Measurements from ENCODE around the gene SULT2B1.

SULT2B1 gene

DNA sequence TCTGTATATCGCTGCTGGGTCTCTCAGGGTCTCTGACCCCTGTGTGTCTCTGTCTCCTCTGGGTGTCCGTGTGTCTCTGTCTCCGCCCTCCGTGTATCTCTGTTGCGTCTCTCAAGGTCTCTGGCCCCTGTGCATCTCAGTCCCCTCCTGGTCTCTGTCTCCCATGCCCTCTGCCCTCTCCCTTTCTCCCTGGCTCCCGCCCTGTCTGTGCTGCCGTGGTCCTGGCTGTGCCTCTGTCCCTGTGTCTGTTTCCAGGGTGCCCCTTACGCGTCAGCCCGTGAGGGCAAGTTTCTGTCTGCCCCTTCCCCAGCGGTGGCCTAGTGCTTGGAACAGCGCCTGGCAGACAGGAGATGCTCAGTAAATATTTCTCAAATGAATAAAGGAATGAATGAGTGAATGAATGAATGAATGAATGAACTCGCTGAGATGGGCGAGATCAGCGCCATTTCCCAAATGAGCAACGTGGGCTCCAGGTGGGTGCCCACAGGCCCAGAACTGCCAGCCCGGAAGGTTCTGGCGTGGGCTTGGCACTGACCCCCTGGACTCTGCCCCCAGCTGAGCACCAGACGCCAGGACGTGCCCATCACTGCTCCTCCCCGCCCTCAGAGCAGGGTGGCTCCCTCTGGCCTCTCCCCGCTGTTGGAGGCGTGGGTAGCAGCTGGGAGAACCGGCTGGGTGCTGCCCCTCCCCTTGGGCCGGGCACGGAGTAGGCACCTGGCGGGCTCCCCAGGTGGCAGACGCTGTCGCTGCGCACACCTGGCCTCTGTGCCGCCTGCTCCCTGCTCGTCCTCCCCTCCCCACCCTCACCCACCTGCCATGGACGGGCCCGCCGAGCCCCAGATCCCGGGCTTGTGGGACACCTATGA, at the start of gene SULT2B1:
SULT2B1 (plus strand) TSS at position 736 of the 866 bp plus-strand sequence; CDS start at position 817, 81 bp downstream.
- no peak within 1 kb of the TSS for H3K9ac ChIP-seq (ENCODE audit: low read length)
- peaks cover 4% of the 10 kb centered on the region for H3K4me1 ChIP-seq (ENCODE audit: control insufficient read depth, low read depth, low read length)
- H3K9me3 ChIP-seq (ENCODE audit: control insufficient read depth, low read depth, low read length) = no peaks in the 10 kb centered on the region
- H3K27ac ChIP-seq (ENCODE audit: low read length) = no peak within 1 kb of the TSS
- H3K27me3 ChIP-seq (ENCODE audit: control insufficient read depth, insufficient read depth, low read length) = no peaks in the 10 kb centered on the region
- H3K4me3 ChIP-seq (ENCODE audit: low read length) = no peak within 1 kb of the TSS
- no peaks in the 10 kb centered on the region for H3K36me3 ChIP-seq (ENCODE audit: control insufficient read depth, low read depth, low read length)

DNA sequence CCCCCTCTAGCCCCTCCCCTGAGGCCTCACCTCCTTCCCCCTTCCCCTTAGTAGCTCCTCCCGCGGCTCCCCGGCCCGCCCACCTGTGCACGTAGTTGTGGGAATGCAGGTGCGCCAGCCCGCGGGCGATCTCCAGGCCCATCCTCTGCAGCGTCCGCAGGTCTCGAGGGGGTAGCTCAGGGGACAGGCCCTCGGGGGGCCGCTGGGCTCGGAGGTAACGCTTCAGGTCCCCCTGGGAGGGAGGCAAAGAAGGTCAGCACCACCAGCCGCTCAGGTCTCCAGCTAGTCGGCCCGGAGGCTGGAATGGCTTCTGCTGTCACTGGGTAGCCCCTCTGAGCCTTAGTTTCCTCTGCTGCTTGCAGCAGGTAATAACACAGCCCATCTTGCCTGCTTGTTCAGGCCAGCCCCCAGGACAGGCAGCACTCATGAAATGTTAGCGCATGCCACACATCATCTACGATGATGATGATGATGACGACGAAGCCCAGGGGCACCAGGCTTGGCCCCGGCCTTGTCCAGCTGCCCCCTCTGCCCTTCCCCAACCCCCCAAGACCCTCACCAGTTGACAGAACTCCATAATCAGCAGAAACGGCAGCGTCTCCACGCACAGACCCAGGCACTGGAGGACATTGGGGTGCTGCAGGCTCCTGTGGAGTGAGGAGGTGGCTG, 49.5 kb upstream of the SULT2B1 start:
- Histone ChIP-seq H3K4me1 (ENCODE audit: control insufficient read depth, low read depth, low read length) (no peaks in the 10 kb centered on the region), H3K9me3 (ENCODE audit: control insufficient read depth, low read depth, low read length) (no peaks in the 10 kb centered on the region), H3K4me3 (ENCODE audit: low read length) (peak overlapping the region; percentile 58), H3K36me3 (ENCODE audit: control insufficient read depth, low read depth, low read length) (no peaks in the 10 kb centered on the region), H3K27me3 (ENCODE audit: control insufficient read depth, insufficient read depth, low read length) (no peaks in the 10 kb centered on the region), H3K27ac (ENCODE audit: low read length) (no peak overlapping the region), H3K9ac (ENCODE audit: low read length) (no peak overlapping the region)

GRCh38 chr19:48506138-48506733, 45.7 kb upstream of the SULT2B1 start:
- Histone ChIP-seq H3K4me3 (ENCODE audit: low read length) (no peak overlapping the region), H3K36me3 (ENCODE audit: control insufficient read depth, low read depth, low read length) (no peaks in the 10 kb centered on the region), H3K9ac (ENCODE audit: low read length) (no peak overlapping the region), H3K27me3 (ENCODE audit: control insufficient read depth, insufficient read depth, low read length) (peaks cover 4% of the 10 kb centered on the region), H3K9me3 (ENCODE audit: control insufficient read depth, low read depth, low read length) (no peaks in the 10 kb centered on the region), H3K4me1 (ENCODE audit: control insufficient read depth, low read depth, low read length) (no peaks in the 10 kb centered on the region), H3K27ac (ENCODE audit: low read length) (no peak overlapping the region)

GRCh38 chr19:48507911-48508439, 44.0 kb upstream of the SULT2B1 start:
- Histone ChIP-seq H3K9me3 (ENCODE audit: control insufficient read depth, low read depth, low read length) (no peaks in the 10 kb centered on the region), H3K4me1 (ENCODE audit: control insufficient read depth, low read depth, low read length) (no peaks in the 10 kb centered on the region), H3K27me3 (ENCODE audit: control insufficient read depth, insufficient read depth, low read length) (peaks cover 16% of the 10 kb centered on the region), H3K27ac (ENCODE audit: low read length) (no peak overlapping the region), H3K36me3 (ENCODE audit: control insufficient read depth, low read depth, low read length) (no peaks in the 10 kb centered on the region), H3K4me3 (ENCODE audit: low read length) (no peak overlapping the region), H3K9ac (ENCODE audit: low read length) (no peak overlapping the region)

GRCh38 chr19:48508729-48509411, 43.1 kb upstream of the SULT2B1 start:
- Histone ChIP-seq H3K9ac (ENCODE audit: low read length) (no peak overlapping the region), H3K4me1 (ENCODE audit: control insufficient read depth, low read depth, low read length) (no peaks in the 10 kb centered on the region), H3K27ac (ENCODE audit: low read length) (no peak overlapping the region), H3K27me3 (ENCODE audit: control insufficient read depth, insufficient read depth, low read length) (peaks cover 19% of the 10 kb centered on the region), H3K4me3 (ENCODE audit: low read length) (no peak overlapping the region), H3K36me3 (ENCODE audit: control insufficient read depth, low read depth, low read length) (no peaks in the 10 kb centered on the region), H3K9me3 (ENCODE audit: control insufficient read depth, low read depth, low read length) (no peaks in the 10 kb centered on the region)

DNA sequence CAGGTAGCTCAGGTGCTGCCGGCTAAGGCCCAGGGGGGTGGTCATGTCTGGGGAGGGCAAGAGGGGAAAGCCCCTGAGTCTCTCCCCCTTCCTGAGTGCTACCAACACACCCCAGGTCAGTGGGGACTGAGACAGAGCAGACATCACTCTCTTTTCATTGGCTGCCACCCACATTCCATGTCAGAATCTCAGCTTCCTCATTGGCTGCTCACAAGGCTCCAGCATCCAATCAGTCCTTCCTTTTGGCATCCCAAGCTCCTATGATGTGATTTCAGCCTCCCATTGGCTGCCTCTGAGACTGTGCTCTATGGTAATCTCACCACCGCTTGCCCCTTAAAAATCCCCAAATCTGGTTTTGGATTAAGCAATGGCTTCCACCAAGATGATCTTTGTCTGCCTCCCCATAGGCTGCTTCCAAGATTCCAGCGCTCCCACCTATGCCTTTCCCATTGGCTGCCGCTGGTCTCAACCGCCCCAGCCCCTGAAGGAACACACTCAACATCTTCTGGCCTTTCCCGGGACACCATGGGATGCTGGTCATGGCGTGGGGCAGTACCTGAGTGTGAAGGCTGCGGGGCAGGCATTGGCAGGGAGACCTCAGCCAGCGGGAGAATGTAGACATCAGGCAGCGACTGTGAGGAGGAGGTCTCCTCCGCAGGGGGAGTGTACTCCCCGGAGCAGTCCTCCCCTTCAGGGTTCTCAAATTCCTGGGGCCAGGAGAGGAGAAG, 42.3 kb upstream of the SULT2B1 start:
- Histone ChIP-seq H3K9ac (ENCODE audit: low read length) (no peak overlapping the region), H3K27ac (ENCODE audit: low read length) (no peak overlapping the region), H3K9me3 (ENCODE audit: control insufficient read depth, low read depth, low read length) (no peaks in the 10 kb centered on the region), H3K4me1 (ENCODE audit: control insufficient read depth, low read depth, low read length) (no peaks in the 10 kb centered on the region), H3K4me3 (ENCODE audit: low read length) (peak overlapping the region; percentile 69), H3K27me3 (ENCODE audit: control insufficient read depth, insufficient read depth, low read length) (peaks cover 19% of the 10 kb centered on the region), H3K36me3 (ENCODE audit: control insufficient read depth, low read depth, low read length) (no peaks in the 10 kb centered on the region)

- H3K9me3 ChIP-seq (ENCODE audit: control insufficient read depth, low read depth, low read length) = no peaks in the 10 kb centered on the region
- H3K36me3 ChIP-seq (ENCODE audit: control insufficient read depth, low read depth, low read length) = no peaks in the 10 kb centered on the region
- no peak overlapping the region for H3K27ac ChIP-seq (ENCODE audit: low read length)
- peak overlapping the region; percentile 69 for H3K4me3 ChIP-seq (ENCODE audit: low read length)
- H3K4me1 ChIP-seq (ENCODE audit: control insufficient read depth, low read depth, low read length) = no peaks in the 10 kb centered on the region
- H3K27me3 ChIP-seq (ENCODE audit: control insufficient read depth, insufficient read depth, low read length) = peaks cover 19% of the 10 kb centered on the region
- no peak overlapping the region for H3K9ac ChIP-seq (ENCODE audit: low read length)
These were observed 41.3 kb upstream of the SULT2B1 start for GRCh38 chr19:48510421-48511268.

GRCh38 chr19:48511321-48511731, 40.6 kb upstream of the SULT2B1 start:
- H3K36me3 ChIP-seq (ENCODE audit: control insufficient read depth, low read depth, low read length) = no peaks in the 10 kb centered on the region
- H3K9ac ChIP-seq (ENCODE audit: low read length) = no peak overlapping the region
- H3K4me1 ChIP-seq (ENCODE audit: control insufficient read depth, low read depth, low read length) = no peaks in the 10 kb centered on the region
- H3K9me3 ChIP-seq (ENCODE audit: control insufficient read depth, low read depth, low read length) = no peaks in the 10 kb centered on the region
- H3K4me3 ChIP-seq (ENCODE audit: low read length) = no peak overlapping the region
- H3K27ac ChIP-seq (ENCODE audit: low read length) = no peak overlapping the region
- H3K27me3 ChIP-seq (ENCODE audit: control insufficient read depth, insufficient read depth, low read length) = peaks cover 19% of the 10 kb centered on the region

GRCh38 chr19:48511800-48512503, 40.0 kb upstream of the SULT2B1 start, which contains the start of gene LMTK3:
Gene LMTK3, minus strand, starts transcription at chr19:48511835. Its CDS starts 259 bp downstream, at chr19:48511576.
- H3K36me3 ChIP-seq (ENCODE audit: control insufficient read depth, low read depth, low read length) = no peaks in the 10 kb centered on the region
- no peaks in the 10 kb centered on the region for H3K9me3 ChIP-seq (ENCODE audit: control insufficient read depth, low read depth, low read length)
- no peaks in the 10 kb centered on the region for H3K4me1 ChIP-seq (ENCODE audit: control insufficient read depth, low read depth, low read length)
- peaks cover 19% of the 10 kb centered on the region for H3K27me3 ChIP-seq (ENCODE audit: control insufficient read depth, insufficient read depth, low read length)
- no peak within 1 kb of the TSS for H3K9ac ChIP-seq (ENCODE audit: low read length)
- no peak within 1 kb of the TSS for H3K27ac ChIP-seq (ENCODE audit: low read length)
- peak within 1 kb of the TSS; percentile 69 for H3K4me3 ChIP-seq (ENCODE audit: low read length)
